GM12878 (cell line): ENCODE results near the gene EML1. TPM values are rescaled to one million over a fixed set of nuclear protein-coding genes. Genes with fewer than 3 reads are reported as not detected.

Experiments used
- ATAC-seq: fragments of 200-7000 bp; cut with Tn5 transposase; 3 replicates; pipeline ENCODE4 v1.9.1; 2020; ENCODE audit warnings: mild to moderate bottlenecking, moderate library complexity
- BruUV-seq: library from RNA; stranded (reverse); fragments of 400-500 nt; replicated peaks from 2 replicates; lab custom pipeline; 2021; lab: Mats Ljungman, UMichigan
- CTCF ChIA-PET: fragments of 300-600 bp; sonication (Branson Sonifier 250); formaldehyde crosslinking; extraction: SDS; loops from one replicate; lab custom pipeline; 2021; ENCODE audit warnings: inconsistent platforms; lab: Yijun Ruan, JAX
- POLR2A ChIA-PET: fragments of 350-600 bp; formaldehyde crosslinking; extraction: SDS; loops from one replicate; lab custom pipeline; 2021; ENCODE audit warnings: inconsistent platforms; lab: Charles Lee
- RAD21 ChIA-PET: fragments of 300-600 bp; sonication (Branson Sonifier 250); formaldehyde crosslinking; loops from one replicate; lab custom pipeline; 2023; ENCODE audit warnings: antibody characterized with exemption; ENCODE audit not compliant: unreplicated experiment; lab: Charles Lee
- SMC1A ChIA-PET: fragments of 300-600 bp; sonication (Branson Sonifier 250); formaldehyde crosslinking; loops from one replicate; lab custom pipeline; 2023; ENCODE audit not compliant: unreplicated experiment, uncharacterized antibody; lab: Charles Lee
- DNase-seq: peaks from one replicate; pipeline ENCODE4 v3.0.0-alpha.2; 2011; ENCODE audit warnings: low read depth, low spot score
- FAIRE-seq: peaks from 3 replicates; lab custom pipeline; 2011; peaks lifted over from hg19 to GRCh38; lab: Jason Lieb, UNC
- H2AFZ ChIP-seq: 2 replicates; pipeline ENCODE4 v1.6.0; 2011; ENCODE audit warnings: low read depth, low read length, control low read depth; ENCODE audit not compliant: control insufficient read depth
- H3K27ac ChIP-seq: 2 replicates; pipeline ENCODE4 v1.5.1; 2011; ENCODE audit warnings: control low read depth; ENCODE audit not compliant: control insufficient read depth, insufficient read depth
- H3K27me3 ChIP-seq, 2 experiments: replicated peaks in 1 of 2; 2 replicates each; pipeline versions ENCODE4 v1.6.0 to v1.6.1; 2011; ENCODE audit warnings: low read length in 1 of 2; ENCODE audit not compliant: control insufficient read depth in 2 of 2, insufficient read depth in 2 of 2
- H3K36me3 ChIP-seq, 2 experiments: 2 replicates each; pipeline ENCODE4 v1.5.1; 2011; ENCODE audit warnings: low read length in 1 of 2; ENCODE audit not compliant: control insufficient read depth in 2 of 2, insufficient read depth in 2 of 2
- H3K4me1 ChIP-seq: 2 replicates; pipeline ENCODE4 v1.6.1; 2011; ENCODE audit warnings: mild to moderate bottlenecking, low read length, moderate library complexity, mixed read lengths; ENCODE audit not compliant: control insufficient read depth, insufficient read depth
- H3K4me2 ChIP-seq: 2 replicates; pipeline ENCODE4 v1.6.0; 2011; ENCODE audit warnings: control low read depth; ENCODE audit not compliant: control insufficient read depth, insufficient read depth
- H3K4me3 ChIP-seq: fragments of 200-600 bp; sonication (generic); 2 replicates; pipeline ENCODE4 v1.5.1; 2016
- H3K79me2 ChIP-seq: 2 replicates; pipeline ENCODE4 v1.6.0; 2011; ENCODE audit warnings: low read length; ENCODE audit not compliant: control insufficient read depth, insufficient read depth
- H3K9ac ChIP-seq: 2 replicates; pipeline ENCODE4 v1.8.0; 2011; ENCODE audit warnings: low read length, control low read depth, mixed read lengths; ENCODE audit not compliant: control insufficient read depth, insufficient read depth
- H3K9me3 ChIP-seq: replicated peaks from 3 replicates; pipeline ENCODE4 v1.5.1; 2011; ENCODE audit warnings: mild to moderate bottlenecking, low read length; ENCODE audit not compliant: control insufficient read depth, insufficient read depth
- H4K20me1 ChIP-seq: 2 replicates; pipeline ENCODE4 v1.6.0; 2011; ENCODE audit not compliant: control insufficient read depth, insufficient read depth
- BACH1 ChIP-seq: fragments of 450-650 bp; IDR thresholded peaks from 2 replicates; pipeline ENCODE4 v1.6.1; 2017; ENCODE audit warnings: mild to moderate bottlenecking, borderline replicate concordance
- BHLHE40 ChIP-seq, 2 experiments: fragments of 450-650 bp in 1 of 2; IDR thresholded peaks; 2 replicates each; pipeline ENCODE4 v1.6.1; 2011 to 2017; ENCODE audit warnings: low read depth in 2 of 2, borderline replicate concordance in 1 of 2, improper control_type of control experiment in 1 of 2, low read length in 1 of 2, mild to moderate bottlenecking in 1 of 2
- CBFB ChIP-seq: IDR thresholded peaks from 2 replicates; pipeline ENCODE4 v1.6.1; 2016; ENCODE audit warnings: antibody characterized with exemption, low read depth
- E2F4 ChIP-seq: IDR thresholded peaks from 2 replicates; pipeline ENCODE4 v1.6.1; 2012; ENCODE audit warnings: low read depth, low read length, improper control_type of control experiment
- E2F8 ChIP-seq: fragments of 450-650 bp; IDR thresholded peaks from 2 replicates; pipeline ENCODE4 v1.6.1; 2018; ENCODE audit warnings: mild to moderate bottlenecking, low read depth, moderate library complexity; ENCODE audit not compliant: partially characterized antibody
- ESRRA ChIP-seq: IDR thresholded peaks from 2 replicates; pipeline ENCODE4 v1.6.1; 2012; ENCODE audit warnings: mild to moderate bottlenecking, low read length, improper control_type of control experiment
- GATAD2B ChIP-seq: fragments of 450-650 bp; conservative IDR thresholded peaks from 2 replicates; pipeline ENCODE4 v1.6.1; 2017; ENCODE audit warnings: low read depth, mild to moderate bottlenecking, moderate library complexity
- IRF4 ChIP-seq: IDR thresholded peaks from 2 replicates; pipeline ENCODE4 v1.6.1; 2011; ENCODE audit warnings: low read depth, low read length
- RCOR1 ChIP-seq: conservative IDR thresholded peaks from 2 replicates; pipeline ENCODE4 v1.6.1; 2012; ENCODE audit warnings: low read depth, low read length, improper control_type of control experiment
- RELA ChIP-seq: fragments of 450-650 bp; IDR thresholded peaks from 2 replicates; pipeline ENCODE4 v1.8.0; 2014; ENCODE audit warnings: borderline replicate concordance; ENCODE audit not compliant: partially characterized antibody
- SUZ12 ChIP-seq: fragments of 200-600 bp; sonication (generic); IDR thresholded peaks from one replicate; pipeline ENCODE4 v1.6.1; 2018; ENCODE audit warnings: antibody characterized with exemption, mild to moderate bottlenecking; ENCODE audit not compliant: unreplicated experiment
- TBL1XR1 ChIP-seq: IDR thresholded peaks from 2 replicates; pipeline ENCODE4 v1.6.1; 2012; ENCODE audit warnings: low read depth, low read length, improper control_type of control experiment
- ZNF274 ChIP-seq: IDR thresholded peaks from one replicate; pipeline ENCODE4 v1.8.0; 2011; ENCODE audit not compliant: insufficient read length, insufficient read depth
- ZSCAN29 ChIP-seq: fragments of 450-650 bp; IDR thresholded peaks from 2 replicates; pipeline ENCODE4 v1.6.1; 2017; ENCODE audit warnings: mild to moderate bottlenecking, moderate library complexity
- WGBS: methylation state at CpG from one replicate; pipeline ENCODE4 v1.1.6; 2016; ENCODE audit warnings: low lambda C conversion rate; ENCODE audit not compliant: insufficient replicate concordance, insufficient coverage; ENCODE audit errors: missing lambda C conversion rate; 5-methylcytosine and 5-hydroxymethylcytosine counted together
- in situ Hi-C: fragments of 300-500 bp; cut with MboI; formaldehyde crosslinking; loops from 9 replicates; pipeline ENCODE4 v1.14.3; 2018; ENCODE audit warnings: mixed read lengths
- intact Hi-C: fragments of 100-400 bp; cut with micrococcal nuclease; formaldehyde crosslinking; loops from one replicate; pipeline ENCODE4 v1.14.2; 2022; ENCODE audit not compliant: unreplicated experiment
- polyA plus RNA-seq, 11 experiments: library from polyadenylated mRNA; depleted of rRNA in 4 of 11; unstranded in 6 of 11; stranded (reverse) in 5 of 11; fragments of >200 nt; fragmentation: Nextera tagmentation in 4 of 11; fragmentation: Illumina TruSeq in 1 of 11; extraction: Ambion mirVana in 4 of 11; extraction: Trizol in 1 of 11; gene quantifications; 1 replicate in 1 of 11; 2 replicates in 10 of 11; pipeline versions ENCODE4 v1.2.1 to v1.2.3, GENCODE V29; 2011 to 2016; ENCODE audit warnings: inconsistent platforms in 2 of 11, missing spikeins in 2 of 11, low read depth in 1 of 11
- total RNA-seq, 4 experiments: library from RNA; depleted of rRNA in 3 of 4; stranded (reverse); fragments of >200 nt in 3 of 4; fragmentation: Illumina TruSeq in 1 of 4; extraction: Trizol in 1 of 4; gene quantifications; 2 replicates each; pipeline versions ENCODE4 v1.2.1 to v1.2.3, GENCODE V29; 2013 to 2021
- TF ChIP-seq, protein P1 (sequence below): fragments of 450-650 bp; formaldehyde crosslinking; IDR thresholded peaks from 2 replicates; pipeline ENCODE4 v1.4.0; 2022; ENCODE audit warnings: mild to moderate bottlenecking, moderate library complexity
- TF ChIP-seq, protein P2 (sequence below): IDR thresholded peaks from 2 replicates; pipeline ENCODE4 v1.6.1; 2011; ENCODE audit warnings: borderline replicate concordance, low read depth, mild to moderate bottlenecking, moderate library complexity, mixed read lengths, low read length; ENCODE audit not compliant: insufficient read depth; ENCODE audit errors: extremely low read length

The EML1 gene
- total and polyA plus RNA-seq, 10 of the 15 experiments (the other 5 are each of a cell fraction or from before 2014, with no cell fraction given): 0.05 to 3.4 (median 0.11) TPM; not detected in 3

DNA sequence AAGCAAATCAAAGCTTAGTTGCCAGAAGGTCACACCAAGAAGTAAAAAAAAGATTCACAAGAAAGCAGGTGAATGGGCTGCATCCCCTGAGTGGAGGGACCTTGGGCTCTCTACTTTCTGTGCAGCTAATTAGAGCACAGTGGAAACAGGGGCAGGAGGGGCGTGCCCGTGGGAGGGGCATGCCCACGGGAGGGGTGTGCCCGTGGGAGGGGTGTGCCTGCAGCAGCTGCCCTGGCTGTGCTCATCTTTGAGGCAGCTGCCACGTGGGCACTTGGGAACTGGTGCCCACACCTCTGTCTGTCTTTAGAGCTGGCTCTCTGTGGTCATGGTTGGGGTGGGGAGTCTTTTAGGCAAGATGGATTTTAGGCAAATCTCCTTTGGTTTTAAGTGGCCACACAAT is 60.0 kb downstream of the EML1 start (continued):
- no peak for TF ChIP-seq E2F8
- no peak for TF ChIP-seq ZSCAN29
- no peak for TF ChIP-seq E2F4

DNA sequence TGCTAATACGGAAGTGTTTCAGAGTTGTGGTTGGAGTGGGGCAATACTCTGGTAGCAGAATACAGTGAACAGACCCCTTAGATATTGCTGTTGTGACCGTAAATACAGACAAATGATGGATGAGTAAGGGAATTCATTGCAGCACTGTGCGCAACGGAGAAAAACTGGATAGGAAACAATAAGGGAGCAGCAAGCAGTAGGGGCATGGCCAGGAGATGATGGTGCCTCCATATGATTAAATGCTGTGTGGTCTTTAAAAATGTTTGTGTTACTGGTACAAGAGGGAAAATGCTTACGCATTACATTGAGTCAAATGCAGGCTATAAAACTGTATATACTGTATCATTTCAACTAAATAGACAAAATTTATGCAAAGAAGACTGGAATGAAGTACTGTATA is 61.6 kb downstream of the EML1 start:
- ChIA-PET RAD21 (no interaction called here), SMC1A (no interaction called here), POLR2A (no interaction called here), CTCF (interaction anchor here (1.6 kb wide), 1 partner anchor 31 kb away, joined by 3 read pairs; no protein-coding TSS in a partner anchor)
- ATAC-seq (no peak), FAIRE-seq (no peak), DNase-seq (no peak)
- Histone ChIP-seq H3K36me3 (no peaks in the 10 kb centered on the region), H3K4me3 (no peak overlapping the region), H3K4me1 (no peaks in the 10 kb centered on the region), H4K20me1 (no peaks in the 10 kb centered on the region), H3K27me3 (peaks cover 0 to 3% of the 10 kb centered on the region in 2 experiments; a peak in 1 of 4 replicates), H3K27ac (no peak overlapping the region), H3K4me2 (no peak overlapping the region), H3K9ac (no peak overlapping the region), H2AFZ (no peak overlapping the region), H3K79me2 (no peaks in the 10 kb centered on the region), H3K9me3 (no peaks in the 10 kb centered on the region)
- BruUV-seq: no TSS peak
- in situ Hi-C loops: no loop called here
- intact Hi-C loops: no loop called here
- 43% methylated on average over 5 of the region's 5 CpGs for WGBS
- TF ChIP-seq ZNF274 (no peak), SUZ12 (no peak), CBFB (no peak), GATAD2B (no peak), ESRRA (no peak), RCOR1 (no peak), IRF4 (no peak), RELA (no peak), TBL1XR1 (no peak), BACH1 (no peak), BHLHE40 (IDR thresholded peaks at IDR 0.05; ENCODE audit: borderline replicate concordance in 1 of 2, low read depth in 2 of 2, low read length in 1 of 2) (no peak)
- TF ChIP-seq, protein P1, sequence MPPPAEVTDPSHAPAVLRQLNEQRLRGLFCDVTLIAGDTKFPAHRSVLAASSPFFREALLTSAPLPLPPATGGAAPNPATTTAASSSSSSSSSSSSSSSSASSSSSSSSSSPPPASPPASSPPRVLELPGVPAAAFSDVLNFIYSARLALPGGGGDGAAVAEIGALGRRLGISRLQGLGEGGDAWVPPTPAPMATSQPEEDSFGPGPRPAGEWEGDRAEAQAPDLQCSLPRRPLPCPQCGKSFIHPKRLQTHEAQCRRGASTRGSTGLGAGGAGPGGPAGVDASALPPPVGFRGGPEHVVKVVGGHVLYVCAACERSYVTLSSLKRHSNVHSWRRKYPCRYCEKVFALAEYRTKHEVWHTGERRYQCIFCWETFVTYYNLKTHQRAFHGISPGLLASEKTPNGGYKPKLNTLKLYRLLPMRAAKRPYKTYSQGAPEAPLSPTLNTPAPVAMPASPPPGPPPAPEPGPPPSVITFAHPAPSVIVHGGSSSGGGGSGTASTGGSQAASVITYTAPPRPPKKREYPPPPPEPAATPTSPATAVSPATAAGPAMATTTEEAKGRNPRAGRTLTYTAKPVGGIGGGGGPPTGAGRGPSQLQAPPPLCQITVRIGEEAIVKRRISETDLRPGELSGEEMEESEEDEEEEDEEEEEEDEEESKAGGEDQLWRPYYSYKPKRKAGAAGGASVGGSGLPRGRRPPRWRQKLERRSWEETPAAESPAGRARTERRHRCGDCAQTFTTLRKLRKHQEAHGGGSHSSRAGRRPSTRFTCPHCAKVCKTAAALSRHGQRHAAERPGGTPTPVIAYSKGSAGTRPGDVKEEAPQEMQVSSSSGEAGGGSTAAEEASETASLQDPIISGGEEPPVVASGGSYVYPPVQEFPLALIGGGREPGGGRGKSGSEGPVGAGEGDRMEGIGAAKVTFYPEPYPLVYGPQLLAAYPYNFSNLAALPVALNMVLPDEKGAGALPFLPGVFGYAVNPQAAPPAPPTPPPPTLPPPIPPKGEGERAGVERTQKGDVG (CRISPR knock-in tag): no peak
- TF ChIP-seq, protein P2, sequence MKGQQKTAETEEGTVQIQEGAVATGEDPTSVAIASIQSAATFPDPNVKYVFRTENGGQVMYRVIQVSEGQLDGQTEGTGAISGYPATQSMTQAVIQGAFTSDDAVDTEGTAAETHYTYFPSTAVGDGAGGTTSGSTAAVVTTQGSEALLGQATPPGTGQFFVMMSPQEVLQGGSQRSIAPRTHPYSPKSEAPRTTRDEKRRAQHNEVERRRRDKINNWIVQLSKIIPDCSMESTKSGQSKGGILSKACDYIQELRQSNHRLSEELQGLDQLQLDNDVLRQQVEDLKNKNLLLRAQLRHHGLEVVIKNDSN: no peak
